Omental fat pad (tissue), 4 donors: ENCODE data around the gene USP15. TPM values are rescaled to one million over a fixed set of nuclear protein-coding genes. Genes with fewer than 3 reads are reported as not detected.

ENCODE experiments used
- ATAC-seq: fragments of 150-250 bp; one replicate; pipeline ENCODE4 v1.9.1; 2016; ENCODE audit warnings: mild to moderate bottlenecking, moderate library complexity; ENCODE audit not compliant: low FRiP score
- DNase-seq: peaks from one replicate; pipeline ENCODE4 v3.0.0-alpha.2; 2019; ENCODE audit warnings: low spot score
- total RNA-seq, 4 donors: library from RNA; depleted of rRNA; stranded (reverse); fragments of >200 nt; gene quantifications; one replicate each; pipeline ENCODE4 v1.1.0, GENCODE V29; 2016
- TF ChIP-seq, protein P1 (sequence below), 3 donors: fragments of 450-650 bp; IDR thresholded peaks; one replicate each; pipeline ENCODE4 v1.5.1; 2016 to 2017; ENCODE audit warnings: antibody characterized with exemption in 3 of 3, mild to moderate bottlenecking in 3 of 3, moderate library complexity in 2 of 3

USP15 gene
- total RNA-seq, 4 donors from 2014 or later: 80.4 to 159 (median 111) TPM

DNA sequence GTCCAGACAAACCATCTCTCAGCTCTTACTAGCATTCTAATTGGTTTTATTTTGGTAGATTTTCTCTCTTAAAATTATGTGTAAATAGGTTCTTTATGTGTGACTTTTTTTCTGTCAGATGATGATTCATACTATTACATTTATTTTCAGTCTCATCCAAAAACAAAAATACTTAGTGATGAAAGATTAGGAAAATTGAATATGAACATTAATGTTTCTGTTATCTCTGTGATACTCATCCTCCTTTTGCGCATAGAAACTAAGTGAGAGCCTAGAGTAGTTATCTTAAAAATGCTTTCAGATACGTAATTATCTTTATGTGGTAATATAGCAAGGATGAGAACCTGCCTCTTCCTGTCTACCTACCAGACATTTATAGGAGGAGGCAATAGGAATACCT lies 122.3 kb downstream of the USP15 start:
- DNase-seq: no peak
- ATAC-seq: no peak
- TF ChIP-seq, protein P1, sequence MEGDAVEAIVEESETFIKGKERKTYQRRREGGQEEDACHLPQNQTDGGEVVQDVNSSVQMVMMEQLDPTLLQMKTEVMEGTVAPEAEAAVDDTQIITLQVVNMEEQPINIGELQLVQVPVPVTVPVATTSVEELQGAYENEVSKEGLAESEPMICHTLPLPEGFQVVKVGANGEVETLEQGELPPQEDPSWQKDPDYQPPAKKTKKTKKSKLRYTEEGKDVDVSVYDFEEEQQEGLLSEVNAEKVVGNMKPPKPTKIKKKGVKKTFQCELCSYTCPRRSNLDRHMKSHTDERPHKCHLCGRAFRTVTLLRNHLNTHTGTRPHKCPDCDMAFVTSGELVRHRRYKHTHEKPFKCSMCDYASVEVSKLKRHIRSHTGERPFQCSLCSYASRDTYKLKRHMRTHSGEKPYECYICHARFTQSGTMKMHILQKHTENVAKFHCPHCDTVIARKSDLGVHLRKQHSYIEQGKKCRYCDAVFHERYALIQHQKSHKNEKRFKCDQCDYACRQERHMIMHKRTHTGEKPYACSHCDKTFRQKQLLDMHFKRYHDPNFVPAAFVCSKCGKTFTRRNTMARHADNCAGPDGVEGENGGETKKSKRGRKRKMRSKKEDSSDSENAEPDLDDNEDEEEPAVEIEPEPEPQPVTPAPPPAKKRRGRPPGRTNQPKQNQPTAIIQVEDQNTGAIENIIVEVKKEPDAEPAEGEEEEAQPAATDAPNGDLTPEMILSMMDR (IDR thresholded peaks at IDR 0.05): no peak

DNA sequence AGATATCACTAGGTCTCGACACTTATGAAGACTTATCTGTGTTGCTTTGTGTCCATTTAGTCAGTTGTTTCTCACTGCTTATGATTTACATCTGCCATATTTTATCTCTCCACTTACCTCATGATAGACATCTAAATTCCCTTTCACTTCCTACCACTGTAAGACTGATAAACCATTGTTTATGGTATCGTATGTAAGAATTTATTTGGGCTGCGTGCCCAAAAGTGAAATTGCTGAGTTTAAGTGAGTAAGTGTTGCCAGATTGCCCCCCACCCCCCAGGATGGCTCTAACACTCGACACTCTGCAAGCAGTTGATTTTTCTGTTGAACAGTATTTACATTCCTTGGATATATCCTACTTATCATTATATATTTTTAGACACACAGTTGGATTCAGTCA lies 136.5 kb downstream of the USP15 start:
- DNase-seq: no peak
- TF ChIP-seq, protein P1 (IDR thresholded peaks at IDR 0.05): no peak
- no peak for ATAC-seq

DNA sequence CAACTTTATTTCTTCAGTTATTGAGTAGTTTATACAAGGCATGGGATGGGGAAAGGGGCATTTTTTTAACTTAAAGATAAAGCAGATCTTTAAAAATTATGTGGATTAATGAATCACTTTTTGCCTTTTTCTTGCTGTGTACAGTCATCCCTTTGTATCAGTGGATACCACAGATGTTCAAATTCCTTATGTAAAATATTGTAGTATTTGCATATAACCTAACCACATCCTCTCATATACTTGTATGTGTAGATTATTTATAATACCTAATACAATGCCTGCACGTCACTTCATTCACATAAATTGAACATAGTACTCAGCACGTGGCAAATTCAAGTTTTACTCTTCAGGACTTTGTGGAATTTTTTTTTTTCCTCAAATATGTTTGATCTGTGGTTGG lies 139.9 kb downstream of the USP15 start:
- ATAC-seq (no peak), DNase-seq (no peak)
- TF ChIP-seq, protein P1 (IDR thresholded peaks at IDR 0.05): no peak

DNA sequence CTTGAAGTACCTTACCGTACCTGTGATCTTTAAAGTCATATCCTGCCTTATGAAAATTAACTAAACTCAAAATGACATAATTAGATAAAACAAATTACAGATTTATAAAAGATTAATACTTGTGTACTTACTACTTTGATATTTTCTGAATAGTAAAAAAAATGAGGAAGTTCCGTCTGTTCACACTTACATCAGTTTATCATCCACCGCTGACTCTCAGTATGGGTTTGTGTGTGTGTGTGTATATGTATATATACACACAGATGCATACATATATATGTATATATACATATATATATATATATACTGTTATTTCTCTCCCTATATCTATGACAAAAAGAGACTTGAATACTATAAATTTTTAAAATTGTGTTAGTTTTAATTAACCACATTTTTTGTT lies 141.4 kb downstream of the USP15 start:
- no peak for DNase-seq
- no peak for ATAC-seq
- TF ChIP-seq, protein P1 (IDR thresholded peaks at IDR 0.05): no peak

DNA sequence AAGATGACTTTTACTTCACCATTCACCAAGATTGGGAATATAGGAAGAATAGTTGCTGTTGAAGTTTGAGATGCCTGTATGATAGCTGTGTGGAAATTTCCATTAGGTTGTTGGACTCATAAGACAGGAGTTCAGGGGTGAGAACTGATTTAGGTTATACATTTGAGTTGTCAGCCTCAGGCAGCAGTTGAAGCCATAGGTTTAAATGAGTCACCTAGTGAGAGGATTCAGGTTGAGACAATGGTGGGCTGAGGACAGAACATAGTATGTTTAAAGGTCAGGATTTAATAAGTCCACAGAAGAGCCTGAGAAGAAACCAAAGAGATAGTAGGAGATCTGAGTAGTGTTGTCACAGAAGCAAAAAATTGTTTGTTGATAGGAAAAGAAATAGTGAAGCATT lies 142.8 kb downstream of the USP15 start:
- TF ChIP-seq, protein P1 (IDR thresholded peaks at IDR 0.05): no peak
- no peak for DNase-seq
- ATAC-seq: no peak

DNA sequence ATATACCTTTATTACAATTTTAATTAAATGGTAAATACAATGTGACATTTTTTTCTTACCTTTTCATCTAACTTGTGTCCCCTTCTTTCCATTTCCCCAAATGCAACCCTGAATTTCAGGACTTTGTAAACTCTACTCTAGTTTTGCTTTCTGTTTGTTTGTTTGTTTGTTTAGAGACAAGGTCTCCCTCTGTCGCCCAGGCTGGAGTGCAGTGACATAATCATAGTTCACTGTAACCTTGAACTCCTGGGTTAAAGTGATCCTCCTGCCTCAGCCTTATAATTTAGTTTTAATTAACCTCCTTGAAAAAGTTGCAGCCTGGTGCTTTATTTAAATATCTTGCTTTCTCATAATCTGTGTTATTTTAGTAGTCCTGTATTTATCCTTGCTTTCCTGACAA lies 147.4 kb downstream of the USP15 start:
- no peak for DNase-seq
- ATAC-seq: no peak
- TF ChIP-seq, protein P1 (IDR thresholded peaks at IDR 0.05): no peak

DNA sequence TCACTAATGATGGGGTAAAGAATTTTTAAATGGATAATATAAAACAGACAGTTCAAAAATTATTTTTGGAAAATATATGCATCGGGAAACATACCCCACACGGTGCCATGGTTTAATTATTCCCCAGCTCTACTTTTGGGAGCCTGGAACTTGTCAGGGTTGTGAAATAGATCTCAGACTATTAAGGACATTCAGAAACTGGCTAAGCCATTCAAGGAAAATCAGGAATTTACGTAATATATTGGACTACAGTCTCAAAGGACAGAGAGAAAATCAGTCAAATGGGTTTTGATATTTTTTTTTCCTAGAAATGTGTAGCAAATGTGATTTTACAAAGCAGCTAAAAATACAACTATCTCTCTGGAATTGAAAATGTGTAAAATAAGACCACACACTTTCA lies 148.9 kb downstream of the USP15 start:
- no peak for DNase-seq
- no peak for ATAC-seq
- TF ChIP-seq, protein P1 (IDR thresholded peaks at IDR 0.05): no peak
